Subcutaneous preadipocyte (primary cell): ENCODE data around the gene HOXA13. TPM values are rescaled to one million over a fixed set of nuclear protein-coding genes. Genes with fewer than 3 reads are reported as not detected.

Experiments
- small RNA-seq: library from RNA; depleted of rRNA; stranded (forward); fragments of <200 nt; gene quantifications from one replicate; pipeline ENCODE3, GENCODE V24; 2012
- total RNA-seq: library from RNA; depleted of rRNA; stranded (reverse); fragments of >200 nt; gene quantifications from 2 replicates; pipeline ENCODE4 v1.2.3, GENCODE V29; 2012

HOXA13 gene
- total RNA-seq: 0.20 and 0.37 TPM in 2 replicates

GRCh38 chr7:27199849-27200760 is at the start of gene HOXA13:
Gene HOXA13, minus strand, starts transcription at chr7:27200091. Its CDS starts 14 bp downstream, at chr7:27200077.

GRCh38 chr7:27242555-27243339 is 42.9 kb upstream of the HOXA13 start, which contains the start of gene EVX1:
Gene EVX1, plus strand, starts transcription at chr7:27242802. Its CDS starts 229 bp downstream, at chr7:27243031.

GRCh38 chr7:27185013-27185853 is 14.7 kb downstream of the HOXA13 start, which contains the start of gene HOXA11:
Gene HOXA11, minus strand, starts transcription at chr7:27185232. Its CDS starts 88 bp downstream, at chr7:27185144.

GRCh38 chr7:27173956-27174873 is 25.7 kb downstream of the HOXA13 start, which contains the start of gene HOXA10:
Gene HOXA10, minus strand, starts transcription at chr7:27174320. Its CDS starts 14 bp downstream, at chr7:27174306.

GRCh38 chr7:27165089-27165995 is 34.5 kb downstream of the HOXA13 start, which contains the start of gene HOXA9:
Gene HOXA9, minus strand, starts transcription at chr7:27165537. Its CDS starts 80 bp downstream, at chr7:27165457.

GRCh38 chr7:27156508-27156898 is 43.4 kb downstream of the HOXA13 start, which contains the start of gene HOXA7:
Gene HOXA7, minus strand, starts transcription at chr7:27156675. Its CDS starts 130 bp downstream, at chr7:27156545.

GRCh38 chr7:27151931-27152815 is 47.7 kb downstream of the HOXA13 start, which contains the start of gene HOXA3:
Gene HOXA3, minus strand, starts transcription at chr7:27152583. Its CDS starts 41,943 bp downstream, at chr7:27110640.

GRCh38 chr7:27147199-27148030 is 52.5 kb downstream of the HOXA13 start, which contains the start of gene HOXA6:
Gene HOXA6, minus strand, starts transcription at chr7:27147774. Its CDS starts 25 bp downstream, at chr7:27147749.

Small RNAs within 50 kb of the gene (small RNA-seq; reads per million reads assigned to genes)
- gene AC004080.5 (not detected), gene RF02140 (not detected), gene RF02141 (not detected)

Other genes with a start within 250 kb of the HOXA13 start
- 0.73 and 1.4 TPM in 2 replicates for gene HOXA1, start 104.1 kb downstream of the HOXA13 start, total RNA-seq
- gene HOXA2, start 97.4 kb downstream of the HOXA13 start, total RNA-seq: 0.39 and 0.73 TPM in 2 replicates
- gene HOXA4, start 69.3 kb downstream of the HOXA13 start, total RNA-seq: 1.4 and 1.5 TPM in 2 replicates
- gene HOXA5, start 56.4 kb downstream of the HOXA13 start, total RNA-seq: 6.5 and 9.9 TPM in 2 replicates
- gene HOXA6, start 52.3 kb downstream of the HOXA13 start, total RNA-seq: 7.8 and 8.8 TPM in 2 replicates
- gene HOXA3, start 47.5 kb downstream of the HOXA13 start, total RNA-seq: 3.7 and 6.1 TPM in 2 replicates
- 2.2 and 2.7 TPM in 2 replicates for gene HOXA7, start 43.4 kb downstream of the HOXA13 start, total RNA-seq
- gene HOXA9, start 34.6 kb downstream of the HOXA13 start, total RNA-seq: 8.8 and 15.2 TPM in 2 replicates
- 9.9 and 11.3 TPM in 2 replicates for gene HOXA10, start 25.8 kb downstream of the HOXA13 start, total RNA-seq
- gene HOXA11, start 14.9 kb downstream of the HOXA13 start, total RNA-seq: 4.8 and 5.3 TPM in 2 replicates
- not detected in 2 replicates for gene EVX1, start 42.7 kb upstream of the HOXA13 start, total RNA-seq